Cerebellar nuclear complex (tissue), 1 donor: ENCODE measurements around the gene RHBDF1.

Experiments
- DNase-seq, 2 experiments: peaks; one replicate each; lab custom pipeline; 2025; lab: John Stamatoyannopoulos, UW

The RHBDF1 gene

GRCh38 chr16:74747-75334 is 2.4 kb upstream of the RHBDF1 start:
- no peak for DNase-seq

- no peak for DNase-seq
Observed at GRCh38 chr16:74051-74746, 1.8 kb upstream of the RHBDF1 start.

DNA sequence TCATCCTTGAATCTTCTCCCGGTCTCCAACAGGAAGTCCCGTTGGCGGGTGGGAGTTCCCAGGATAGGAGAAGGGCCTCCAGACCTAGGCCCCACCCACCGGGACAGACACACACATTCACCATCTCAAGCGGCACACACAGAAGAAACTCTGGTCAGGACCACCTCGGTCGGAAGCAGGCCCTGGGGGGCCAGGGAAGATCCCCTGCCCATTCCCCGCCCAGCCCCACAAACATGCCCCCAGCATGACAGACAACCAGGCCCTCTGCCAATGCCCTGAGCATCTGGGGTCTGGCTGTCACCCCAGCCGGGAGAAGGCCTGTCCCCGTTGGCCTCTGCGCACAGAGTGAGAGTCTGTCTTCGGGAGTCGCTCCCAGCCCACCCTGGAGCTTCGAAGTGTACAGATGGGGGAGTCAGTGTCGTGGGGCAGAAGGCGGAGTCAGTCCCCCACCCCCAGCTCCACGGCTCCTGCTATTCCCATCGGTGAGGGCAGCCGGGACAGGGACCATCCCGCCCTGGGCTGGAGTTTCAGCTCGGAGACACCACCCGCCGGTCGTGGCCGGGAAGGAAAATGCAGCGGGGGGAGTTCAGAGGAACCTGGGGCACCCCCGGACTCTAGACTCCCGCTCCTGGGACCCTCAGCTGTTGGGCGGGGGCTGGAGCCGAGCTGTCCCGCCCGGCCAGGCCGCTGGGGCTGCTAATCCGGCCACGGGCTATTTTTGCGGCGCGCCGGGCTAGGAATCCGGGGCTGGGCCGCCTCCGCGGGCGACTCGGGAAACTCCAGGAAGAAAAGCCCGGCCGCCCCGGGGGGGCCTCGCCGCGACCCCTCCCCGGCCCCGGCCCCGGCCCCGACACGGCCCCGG is 660 bp downstream of the RHBDF1 start:
- DNase-seq = no peak

DNA sequence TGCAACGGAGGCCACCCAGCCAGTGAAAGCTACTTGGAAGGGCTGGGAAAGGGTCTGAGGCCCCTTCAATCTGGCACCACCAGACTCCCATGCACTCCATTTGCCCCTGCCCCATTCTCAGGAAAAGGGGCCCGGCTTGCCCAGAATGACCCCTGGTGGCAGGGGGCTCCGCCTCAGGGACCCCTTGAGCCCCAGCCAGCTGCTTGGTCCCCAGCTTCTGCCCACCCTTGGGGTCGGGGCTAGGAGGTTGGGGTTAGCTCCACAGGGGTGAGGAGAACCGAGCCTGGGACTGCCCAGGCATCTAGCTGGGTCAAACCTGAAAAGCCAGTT is 1.3 kb downstream of the RHBDF1 start:
- DNase-seq = no peak

DNA sequence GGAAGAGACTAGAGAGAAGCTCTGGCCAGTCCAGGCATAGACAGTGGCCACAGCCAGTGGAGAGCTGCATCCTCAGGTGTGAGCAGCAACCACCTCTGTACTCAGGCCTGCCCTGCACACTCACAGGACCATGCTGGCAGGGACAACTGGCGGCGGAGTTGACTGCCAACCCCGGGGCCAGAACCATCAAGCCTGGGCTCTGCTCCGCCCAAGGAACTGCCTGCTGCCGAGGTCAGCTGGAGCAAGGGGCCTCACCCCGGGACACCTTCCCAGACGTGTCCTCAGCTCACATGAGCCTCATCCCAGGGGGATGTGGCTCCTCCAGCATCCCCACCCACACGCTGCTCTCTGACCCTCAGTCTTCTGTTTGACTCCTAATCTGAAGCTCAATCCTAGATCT is 3.2 kb downstream of the RHBDF1 start:
- no peak for DNase-seq

GRCh38 chr16:67884-68789 is 4.3 kb downstream of the RHBDF1 start:
- DNase-seq = no peak

GRCh38 chr16:67183-67791 is 5.1 kb downstream of the RHBDF1 start:
- peak; percentile 46 to 75 for DNase-seq

- no peak for DNase-seq
Observed at GRCh38 chr16:66309-67182, 5.9 kb downstream of the RHBDF1 start.

DNA sequence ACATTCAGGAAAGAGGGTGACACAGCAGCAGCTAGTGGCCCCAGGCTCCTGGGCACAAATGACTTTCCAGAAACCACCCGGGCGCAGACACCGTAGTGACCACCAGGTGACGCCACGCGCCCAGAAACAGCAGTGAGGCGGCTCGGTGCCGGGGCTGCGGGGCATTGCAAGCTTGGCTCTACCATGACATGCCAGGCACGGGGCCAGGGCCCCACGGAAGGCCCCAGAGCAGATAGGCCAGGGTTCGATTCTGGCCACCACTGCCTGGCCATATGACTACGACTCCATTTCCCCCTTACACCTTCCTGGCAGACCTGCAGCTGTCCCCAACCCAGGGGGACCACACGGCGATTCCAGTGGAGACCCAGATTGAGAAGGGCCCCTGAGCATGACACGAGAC is 6.7 kb downstream of the RHBDF1 start:
- DNase-seq = peak in 1 of 2 experiments; percentile 31

DNA sequence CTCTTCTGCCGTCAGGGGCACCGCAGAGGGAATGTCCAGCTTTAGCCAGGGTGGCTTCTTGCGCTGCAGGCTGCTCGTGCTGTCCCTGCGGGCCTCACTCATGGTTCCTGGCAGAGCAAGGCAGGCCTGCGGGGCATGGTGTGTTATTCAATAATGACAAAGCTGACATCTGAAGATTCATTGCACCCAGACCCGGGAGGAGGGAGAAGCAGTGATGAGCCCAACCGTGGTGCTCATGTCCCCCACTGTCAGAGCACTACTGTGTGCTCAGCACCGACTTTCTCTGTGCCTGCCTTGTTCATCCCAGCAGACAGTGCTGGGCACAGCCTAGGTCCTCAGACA is 7.5 kb downstream of the RHBDF1 start:
- DNase-seq = no peak

GRCh38 chr16:63998-64913 is 8.2 kb downstream of the RHBDF1 start:
- DNase-seq = no peak

GRCh38 chr16:63466-63865 is 9.0 kb downstream of the RHBDF1 start:
- DNase-seq = no peak

- DNase-seq = no peak
Observed at GRCh38 chr16:62968-63391, 9.5 kb downstream of the RHBDF1 start.

- DNase-seq = no peak
Observed at GRCh38 chr16:62283-62967, 10.0 kb downstream of the RHBDF1 start.

GRCh38 chr16:61879-62281 is 10.6 kb downstream of the RHBDF1 start:
- no peak for DNase-seq

- DNase-seq = no peak
Observed at GRCh38 chr16:60929-61878, 11.2 kb downstream of the RHBDF1 start.

DNA sequence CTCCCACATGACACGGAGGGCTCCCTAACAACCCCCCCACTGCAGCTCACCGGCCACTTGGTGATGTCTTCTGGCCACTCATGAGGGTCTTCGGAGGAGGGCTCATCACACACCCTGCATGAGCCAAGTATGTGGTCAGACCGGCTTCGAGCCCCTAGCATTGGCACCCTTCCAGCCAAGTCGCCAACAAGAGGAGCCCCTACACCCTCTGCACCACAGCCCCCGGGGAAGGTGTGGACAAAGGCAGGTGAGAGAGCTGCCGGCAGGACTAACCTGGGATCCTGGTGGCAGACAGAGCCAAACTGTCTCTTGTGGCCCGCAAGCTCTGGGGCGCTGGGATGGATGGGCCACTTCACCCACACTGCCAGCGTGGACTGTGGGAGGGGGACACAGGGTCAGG is 12.3 kb downstream of the RHBDF1 start:
- DNase-seq = no peak
